ENCODE measurements around the gene SPTBN5.

Gene SPTBN5

DNA sequence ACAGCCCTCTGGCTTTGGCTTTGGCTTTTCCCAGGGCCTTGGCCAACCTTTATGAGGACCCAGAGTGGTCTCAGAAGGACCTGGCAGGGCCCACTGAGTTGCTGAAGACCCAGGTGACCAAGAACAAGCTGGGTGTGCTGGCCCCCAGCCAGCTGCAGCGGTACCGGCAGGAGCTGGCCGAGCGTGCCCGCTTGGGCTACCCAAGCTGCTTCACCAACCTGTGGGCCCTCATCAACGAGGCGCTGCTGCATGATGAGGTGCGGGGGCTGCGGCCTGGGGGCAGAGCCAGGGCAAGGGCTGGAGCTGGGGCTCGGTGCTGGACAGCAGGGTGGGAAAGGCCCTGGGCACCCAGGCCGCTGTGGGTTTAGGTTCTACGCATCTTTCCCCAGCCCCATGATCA, 49.0 kb downstream of the SPTBN5 start:
- no peak for DNase-seq (ENCODE audit: low read depth)

DNA sequence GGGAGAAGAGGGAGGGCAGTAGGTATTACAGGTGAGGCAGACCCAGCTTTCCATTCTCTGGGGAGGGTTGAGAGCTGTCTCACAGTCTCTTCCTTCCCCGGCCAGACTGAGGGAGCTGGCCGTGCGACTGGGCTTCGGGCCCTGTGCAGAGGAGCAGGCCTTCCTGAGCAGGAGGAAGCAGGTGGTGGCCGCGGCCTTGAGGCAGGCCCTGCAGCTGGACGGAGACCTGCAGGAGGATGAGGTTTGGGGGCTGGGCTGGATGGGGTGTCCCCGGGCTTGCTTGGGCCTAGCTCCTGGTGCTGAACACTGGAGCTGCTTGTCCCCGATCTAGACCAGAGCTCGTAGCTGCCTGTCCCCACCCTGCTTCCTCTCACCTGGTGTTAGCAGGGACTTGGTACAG, 50.3 kb downstream of the SPTBN5 start:
- no peak for DNase-seq (ENCODE audit: low read depth)

DNA sequence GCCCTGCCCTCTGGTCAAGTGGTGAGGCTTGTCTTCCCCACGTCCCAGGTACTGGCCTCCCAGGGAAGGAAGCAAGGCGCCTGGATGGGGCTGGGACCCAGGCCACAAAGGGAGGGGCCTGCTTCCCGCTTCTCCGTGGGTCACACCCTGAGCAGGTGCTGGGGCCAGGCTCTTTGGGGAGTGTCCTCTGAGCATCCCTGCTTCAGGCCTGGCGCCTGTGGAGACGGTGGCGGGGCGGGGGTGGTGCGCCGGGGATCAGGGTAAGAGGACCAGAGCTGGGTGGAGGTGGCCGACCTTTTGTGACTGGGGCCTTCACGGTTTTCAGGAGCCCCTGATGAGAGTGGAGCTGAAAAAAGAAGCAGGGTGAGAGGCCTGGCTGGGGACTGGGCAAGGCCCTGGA, 51.6 kb downstream of the SPTBN5 start:
- no peak for DNase-seq (ENCODE audit: low read depth)

DNA sequence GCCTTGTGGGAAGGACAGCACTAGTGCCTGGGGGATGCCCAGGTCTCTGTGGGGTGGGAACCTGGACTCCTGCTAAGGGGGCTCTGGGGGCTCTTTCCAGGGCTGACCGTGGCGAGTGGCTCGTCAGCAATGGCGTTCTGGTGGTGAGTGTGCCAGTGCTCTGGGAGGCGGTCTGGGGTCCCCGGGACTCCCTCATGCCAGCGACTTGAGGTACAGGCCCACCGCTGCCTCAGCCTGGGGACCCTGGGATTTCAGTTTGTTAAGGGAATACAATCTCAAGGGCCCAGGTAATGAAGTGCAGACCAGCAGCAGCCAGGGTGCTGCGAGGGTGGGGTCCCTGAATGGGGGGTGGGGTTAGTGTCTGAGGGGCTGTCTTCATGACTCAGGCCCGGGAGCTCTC, 52.7 kb downstream of the SPTBN5 start:
- DNase-seq (ENCODE audit: low read depth) = no peak

DNA sequence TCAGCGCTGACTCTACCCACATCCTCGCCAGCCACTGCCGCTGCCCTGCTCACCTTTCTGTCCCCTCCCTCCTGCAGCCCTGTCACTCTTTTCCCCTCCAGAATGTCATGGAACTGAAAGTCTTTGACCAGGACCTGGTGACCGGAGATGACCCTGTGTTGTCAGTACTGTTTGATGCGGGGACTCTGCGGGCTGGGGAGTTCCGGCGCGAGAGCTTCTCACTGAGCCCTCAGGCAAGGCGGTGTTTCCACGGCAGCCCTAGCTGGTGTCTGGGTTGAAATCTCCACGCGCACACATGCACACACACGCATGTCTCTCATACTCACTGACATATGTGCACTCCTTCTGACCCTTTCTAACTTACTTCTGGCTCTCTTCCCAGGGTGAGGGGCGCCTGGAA, 53.2 kb downstream of the SPTBN5 start:
- no peak for DNase-seq (ENCODE audit: low read depth)

DNA sequence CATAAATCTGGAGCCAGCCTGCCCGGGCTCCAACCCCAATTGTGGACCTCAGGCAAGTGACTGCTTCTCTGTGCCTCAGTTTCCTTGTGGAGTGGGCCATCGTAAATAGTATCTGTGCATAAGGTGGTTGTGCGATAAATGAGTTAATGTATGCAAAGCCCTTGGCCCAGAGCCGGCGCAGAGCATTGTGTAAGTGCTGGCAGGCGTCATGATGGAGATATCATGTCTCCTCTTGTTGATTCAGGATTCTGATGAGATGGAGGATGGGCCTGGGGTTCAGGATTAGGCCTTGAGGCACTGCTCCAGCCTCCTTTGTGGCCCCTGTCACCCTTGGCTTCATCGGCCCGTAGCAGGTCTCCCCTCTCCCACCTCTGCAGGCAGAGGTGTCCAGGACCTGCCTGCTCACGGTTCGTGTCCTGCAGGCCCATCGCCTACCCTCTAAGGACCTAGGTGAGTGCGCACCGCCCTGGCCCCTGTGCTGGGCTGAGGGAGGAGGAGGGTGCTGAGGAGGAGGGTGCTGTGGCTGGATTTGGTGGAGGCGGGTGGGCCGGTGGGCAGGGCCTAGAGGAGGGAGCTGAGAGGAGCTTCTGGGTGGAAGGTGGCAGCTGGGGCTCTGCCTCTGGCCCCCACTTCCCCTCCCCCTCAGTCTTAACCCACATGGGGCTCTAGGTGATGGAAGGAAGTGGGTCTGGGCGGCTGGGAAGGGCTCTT, 53.9 kb downstream of the SPTBN5 start:
- no peak for DNase-seq (ENCODE audit: low read depth)

DNA sequence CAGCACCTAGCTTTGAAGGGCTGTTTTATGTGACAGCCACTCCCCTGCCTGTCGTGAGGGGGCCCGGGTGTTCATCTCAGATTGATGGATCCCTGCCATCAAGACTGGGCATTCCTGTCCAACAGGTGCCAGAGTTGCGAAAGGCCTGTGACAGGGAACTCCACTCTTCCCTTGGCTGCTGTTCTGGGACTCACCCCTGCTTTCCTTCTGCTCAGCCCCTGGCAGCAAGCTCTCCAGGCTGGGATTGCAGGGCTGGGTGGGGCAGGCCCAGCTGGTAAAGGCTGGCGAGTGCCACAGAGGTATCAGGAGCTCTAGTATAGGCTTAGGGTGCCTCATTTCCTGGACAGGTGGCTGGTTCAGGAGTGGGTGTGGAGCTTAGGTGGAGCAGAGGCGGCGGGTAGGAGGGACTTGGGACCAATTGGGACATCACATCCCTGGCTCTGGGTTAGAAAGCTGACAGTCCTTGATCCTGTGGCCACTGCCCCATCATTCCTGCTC, 55.4 kb downstream of the SPTBN5 start, which contains the start of gene PLA2G4B:
TSS of gene PLA2G4B (plus strand) at position 448 of the 498 bp plus-strand sequence. CDS start 67 bp downstream, outside the sequence.
- DNase-seq (ENCODE audit: low read depth) = no peak

DNA sequence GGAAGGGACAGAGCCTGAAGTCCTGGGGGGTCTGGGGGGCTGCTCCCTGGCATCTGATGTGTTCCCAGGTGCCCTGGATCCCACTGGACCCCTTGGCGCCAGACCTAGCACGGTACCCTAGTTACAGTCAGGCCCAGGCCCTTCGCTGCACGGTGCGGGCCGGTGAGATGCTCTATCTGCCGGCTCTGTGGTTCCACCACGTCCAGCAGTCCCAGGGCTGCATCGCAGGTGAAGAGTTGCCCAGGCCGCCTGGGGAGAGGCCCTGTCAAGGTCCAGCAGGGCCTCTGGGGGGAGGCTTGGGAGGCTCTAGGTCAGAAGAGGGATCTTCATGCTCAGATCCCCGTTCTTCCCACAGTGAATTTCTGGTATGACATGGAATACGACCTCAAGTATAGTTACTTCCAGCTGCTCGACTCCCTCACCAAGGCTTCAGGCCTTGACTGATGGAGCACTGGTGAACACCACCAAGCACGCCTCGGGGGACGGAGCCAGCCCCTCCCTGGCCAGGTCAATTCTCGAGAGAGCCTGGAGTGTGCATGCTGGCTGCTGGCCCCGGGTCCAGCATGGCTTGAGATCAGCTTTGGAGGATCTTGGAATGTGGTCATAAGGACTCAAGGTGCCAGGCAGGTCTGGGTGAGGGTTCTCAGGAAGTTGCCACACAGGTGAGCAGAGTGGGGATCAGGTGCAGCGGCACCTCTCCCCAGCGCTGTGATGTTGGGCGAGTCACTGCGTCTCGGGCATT, 57.0 kb downstream of the SPTBN5 start:
- DNase-seq (ENCODE audit: low read depth) = no peak

DNA sequence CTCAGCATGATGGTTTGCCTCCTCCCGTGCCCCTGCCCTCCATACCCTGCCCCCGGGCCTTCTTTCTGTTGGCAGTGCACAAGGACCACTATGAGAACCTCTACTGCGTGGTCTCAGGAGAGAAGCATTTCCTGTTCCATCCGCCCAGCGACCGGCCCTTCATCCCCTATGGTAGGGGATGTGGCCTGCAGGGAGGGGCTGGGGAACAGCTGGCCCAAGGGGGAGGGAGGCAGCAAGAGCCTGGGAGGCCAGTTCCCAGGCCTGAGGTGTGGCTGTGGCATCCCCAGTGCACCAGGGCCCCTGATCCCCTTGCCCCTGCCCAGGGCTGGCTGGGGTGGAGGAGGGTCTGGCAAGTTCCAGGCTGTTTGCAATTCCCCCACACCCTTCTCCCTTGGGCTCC, 57.8 kb downstream of the SPTBN5 start:
- no peak for DNase-seq (ENCODE audit: low read depth)

DNA sequence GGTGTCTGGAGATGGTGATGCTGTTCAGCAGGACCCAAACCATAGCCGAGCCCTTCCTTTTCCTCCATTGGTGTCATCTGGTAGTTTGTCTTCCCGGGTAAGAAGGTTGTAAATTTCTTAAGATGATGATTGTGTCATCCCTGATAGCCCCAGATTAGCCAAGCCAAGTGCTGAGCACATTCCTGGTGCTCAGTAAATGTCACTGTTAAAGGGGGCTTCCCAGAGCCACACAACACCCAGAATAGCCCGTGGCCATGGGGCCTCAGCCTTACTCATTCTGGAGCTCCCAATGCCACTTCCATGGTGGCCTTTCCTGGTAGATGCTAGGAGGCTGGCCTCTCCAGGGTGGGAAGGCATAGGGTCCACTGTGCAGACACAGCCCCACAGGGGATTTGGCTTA, 59.8 kb downstream of the SPTBN5 start:
- no peak for DNase-seq (ENCODE audit: low read depth)

DNA sequence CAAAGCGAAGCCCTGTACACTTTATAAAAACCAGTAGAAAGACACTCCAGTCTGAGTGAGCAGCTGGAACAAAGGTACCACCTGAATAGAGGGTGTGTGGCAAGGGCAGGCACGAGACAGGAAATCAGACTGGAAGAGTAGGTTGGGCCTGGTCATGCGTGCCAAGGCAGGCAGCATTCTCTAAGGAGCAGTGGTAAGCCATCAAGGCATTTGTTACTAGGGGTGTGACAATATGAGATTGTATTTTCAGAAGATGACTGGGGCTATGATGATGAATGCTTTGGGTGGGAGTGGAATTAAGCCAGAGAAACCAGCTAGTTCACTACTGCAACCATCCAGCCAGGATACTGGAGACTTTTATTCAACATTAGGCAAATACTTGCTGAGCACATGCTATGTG, 61.0 kb downstream of the SPTBN5 start:
- no peak for DNase-seq (ENCODE audit: low read depth)

DNA sequence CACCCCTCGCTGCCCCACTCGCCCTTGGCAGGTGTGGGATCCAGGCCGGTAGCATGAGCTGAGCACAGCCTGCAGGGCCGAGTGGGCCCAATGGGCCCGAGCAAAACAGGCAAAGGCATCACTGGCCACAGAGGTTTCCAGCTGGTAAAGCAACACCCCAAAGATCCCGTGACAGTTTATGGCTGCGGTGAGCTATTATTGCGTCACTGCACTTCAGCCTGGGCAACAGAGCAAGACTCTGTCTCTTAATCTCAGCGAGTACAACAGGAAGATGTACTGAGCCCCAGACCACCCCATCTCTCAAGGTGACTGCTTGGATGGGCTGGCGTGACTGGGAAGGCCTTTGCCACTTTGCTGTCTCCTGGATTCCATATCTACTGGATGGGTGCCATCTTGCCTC, 61.6 kb downstream of the SPTBN5 start:
- no peak for DNase-seq (ENCODE audit: low read depth)

DNA sequence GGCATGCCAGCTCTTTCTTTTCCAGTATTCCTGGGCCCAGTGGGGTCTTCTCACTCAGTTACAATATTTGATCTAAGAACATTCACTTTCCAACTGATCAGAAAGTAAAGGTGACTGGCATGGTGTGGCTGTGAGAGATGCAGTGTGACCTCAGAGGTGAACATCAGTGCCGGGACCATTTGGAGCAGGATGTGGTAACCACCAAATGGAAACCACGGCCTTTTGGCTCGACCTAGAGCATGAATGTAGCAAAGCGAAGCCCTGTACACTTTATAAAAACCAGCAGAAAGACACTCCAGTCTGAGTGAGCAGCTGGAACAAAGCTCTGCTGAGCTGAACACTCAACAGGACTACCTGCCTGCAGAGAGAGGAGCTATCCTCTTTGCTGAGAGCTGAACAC, 62.6 kb downstream of the SPTBN5 start:
- DNase-seq (ENCODE audit: low read depth) = peak; percentile 35

DNA sequence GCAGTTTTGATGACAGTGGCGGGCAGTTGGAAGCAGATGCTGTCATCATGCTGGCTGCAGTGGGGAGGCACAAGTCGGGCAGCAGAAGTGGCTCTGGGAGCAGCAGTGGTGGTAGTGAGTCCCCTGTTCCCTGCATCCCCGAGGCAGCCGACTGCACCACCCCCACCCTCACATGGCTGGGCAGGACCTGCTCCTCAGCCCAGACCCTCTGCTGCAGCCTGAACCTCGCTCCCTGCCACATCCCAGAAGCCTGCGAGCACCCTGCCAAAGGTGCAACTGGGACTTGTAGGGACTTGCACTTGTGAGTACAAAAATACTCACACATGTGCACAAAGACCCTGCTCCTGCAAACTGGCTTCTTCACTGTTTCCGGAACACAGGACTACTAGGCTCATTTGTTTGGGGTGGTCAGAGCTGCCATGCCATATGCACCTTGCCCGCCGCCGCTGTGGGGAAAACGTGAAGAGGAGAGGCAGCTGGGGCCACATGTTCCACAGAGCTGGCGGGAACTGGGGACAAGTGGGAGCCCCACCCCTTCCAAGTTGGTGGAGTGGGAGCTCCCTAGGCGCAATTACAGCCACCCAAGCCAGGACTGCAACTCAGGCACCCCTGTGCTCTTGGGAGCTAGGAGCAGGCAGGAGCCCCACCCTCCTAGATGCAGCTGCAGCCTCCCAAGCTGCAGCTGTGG, 63.8 kb downstream of the SPTBN5 start:
- no peak for DNase-seq (ENCODE audit: low read depth)

DNA sequence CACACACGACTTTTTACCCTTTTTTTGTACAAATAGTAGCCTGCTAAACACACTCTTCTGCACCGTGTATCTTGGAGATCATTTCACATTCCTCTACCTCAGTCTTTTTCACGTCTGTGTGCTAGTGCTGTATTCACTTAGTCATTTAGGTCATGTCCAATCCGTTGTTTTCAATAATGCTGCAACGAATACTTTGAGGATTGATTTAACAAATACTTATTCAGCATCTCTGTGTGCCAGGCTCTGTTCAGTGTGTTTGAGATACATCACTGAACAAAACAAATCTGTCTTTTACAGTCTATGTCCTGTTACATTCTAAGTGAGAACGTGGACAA, 65.1 kb downstream of the SPTBN5 start:
- no peak for DNase-seq (ENCODE audit: low read depth)

DNA sequence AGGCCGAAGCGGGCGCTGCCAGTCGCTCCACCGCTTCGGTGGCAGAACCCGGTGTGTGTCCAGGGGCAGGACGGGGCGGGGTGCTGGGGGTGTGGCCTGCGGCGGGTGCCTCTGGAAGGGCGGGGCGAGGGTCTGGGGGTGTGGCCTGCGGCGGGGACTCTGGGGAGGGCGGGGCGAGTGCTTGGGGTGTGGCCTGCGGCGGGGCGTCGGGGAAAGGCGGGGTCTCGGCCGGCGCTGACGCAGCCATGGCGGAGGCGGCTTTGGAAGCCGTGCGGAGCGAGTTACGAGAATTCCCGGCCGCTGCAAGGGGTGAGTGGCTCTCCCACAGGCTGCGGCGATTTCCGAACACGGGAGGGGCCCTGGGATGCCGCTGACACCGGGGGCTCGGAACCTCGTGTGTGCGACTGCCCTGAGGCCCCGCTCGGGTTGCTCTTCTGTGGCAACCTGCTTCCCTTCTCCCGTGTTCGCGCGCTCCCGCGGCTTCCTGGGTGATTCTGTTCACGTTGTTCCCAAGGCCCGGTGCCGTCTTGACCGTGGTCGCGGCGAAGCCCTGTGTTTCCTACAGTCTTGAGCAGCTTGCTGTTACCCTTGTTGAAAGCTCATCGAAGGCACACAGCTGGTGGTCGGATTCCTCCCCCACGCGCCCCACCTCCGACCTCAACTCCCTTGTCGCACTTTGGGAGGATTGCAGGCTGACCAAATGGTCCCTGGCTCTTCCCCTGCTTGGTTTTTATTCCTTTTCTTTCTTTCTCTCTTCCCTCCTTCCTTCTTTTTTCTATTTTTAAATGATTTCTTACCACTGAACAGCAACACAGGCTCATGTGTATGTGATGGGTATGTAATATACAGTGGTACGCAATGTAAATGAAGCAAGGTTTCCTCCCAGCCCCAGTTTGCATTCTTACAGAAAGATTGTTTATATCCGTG, 65.7 kb downstream of the SPTBN5 start, which contains the start of gene JMJD7:
TSS of gene JMJD7 (plus strand) at position 213 of the 927 bp plus-strand sequence. CDS start at position 246, 33 bp downstream.
- DNase-seq (ENCODE audit: low read depth) = peak; percentile 93

DNA sequence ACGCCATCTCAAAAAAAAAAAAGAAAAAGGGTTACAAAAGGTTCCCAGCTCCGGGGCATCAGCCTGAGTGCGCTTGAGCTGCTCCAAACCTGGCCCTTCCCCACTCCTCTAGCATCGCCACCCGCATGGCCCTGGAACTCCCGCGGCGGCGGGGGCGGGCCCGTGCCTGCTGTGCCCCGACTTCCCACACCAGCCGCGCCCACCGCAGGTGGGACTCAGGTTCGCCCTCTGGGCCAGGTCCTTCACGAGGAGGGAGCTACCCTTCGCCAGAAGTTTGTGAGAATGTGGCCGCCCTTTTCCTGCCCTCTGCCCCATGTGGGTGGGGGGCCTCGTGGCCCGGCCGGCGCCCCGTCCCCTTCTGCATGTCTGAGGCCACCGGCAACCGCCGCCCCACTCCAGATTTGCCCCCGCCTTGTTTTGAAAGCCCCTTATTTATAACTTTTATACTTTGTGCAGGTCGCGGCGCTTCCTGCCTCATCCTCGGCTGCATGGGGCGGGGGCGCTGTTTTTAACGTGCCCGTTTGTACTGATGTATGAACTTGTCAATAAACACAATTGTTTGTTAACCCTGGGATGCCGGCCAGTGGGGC, 66.5 kb downstream of the SPTBN5 start:
- DNase-seq (ENCODE audit: low read depth) = no peak

DNA sequence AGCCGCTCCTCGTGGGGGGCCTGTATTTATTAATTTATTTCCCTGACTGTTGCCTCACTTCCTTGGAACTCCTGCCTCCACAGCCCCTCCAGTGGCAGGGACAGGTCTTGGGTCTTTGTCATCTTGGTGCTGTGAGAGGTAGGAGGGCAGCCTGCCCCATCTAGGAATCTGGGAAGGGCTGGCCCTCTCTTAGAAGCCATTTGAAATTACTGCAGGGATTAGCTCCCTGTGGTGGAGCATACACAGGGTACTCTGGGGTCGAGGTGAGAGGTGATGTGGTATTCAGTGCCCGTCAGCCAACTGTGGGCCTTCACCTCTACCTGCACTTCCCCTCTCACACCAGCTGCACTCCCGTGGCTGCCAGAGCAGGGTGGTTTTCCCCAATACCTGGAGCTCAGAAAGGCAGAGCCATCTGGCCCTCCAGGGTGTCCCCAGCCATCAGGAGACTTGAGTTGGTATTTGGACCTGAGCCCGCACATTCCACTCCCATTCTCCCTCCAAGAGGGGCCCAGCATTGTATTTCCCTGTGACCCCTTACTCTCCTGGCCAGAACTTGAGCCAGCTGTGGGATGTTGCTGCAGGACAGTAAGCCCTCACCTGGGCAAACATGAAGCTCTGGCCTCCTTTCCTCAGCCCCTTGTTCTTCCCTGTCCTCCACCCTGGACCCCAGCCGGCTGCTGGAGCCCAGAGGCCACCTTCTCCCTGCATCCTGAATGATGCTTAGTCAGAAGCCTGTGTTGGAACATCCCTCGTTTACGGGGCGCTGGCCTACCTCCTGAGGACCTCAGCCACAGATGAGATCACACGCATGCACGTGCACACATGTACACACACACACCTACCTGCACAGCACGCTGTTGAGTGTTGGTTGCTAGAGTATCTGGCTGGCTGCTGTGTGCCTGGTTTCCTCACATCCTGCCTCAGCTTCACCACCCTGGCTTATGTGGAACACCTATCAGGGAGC, 68.0 kb downstream of the SPTBN5 start:
- DNase-seq (ENCODE audit: low read depth) = no peak

DNA sequence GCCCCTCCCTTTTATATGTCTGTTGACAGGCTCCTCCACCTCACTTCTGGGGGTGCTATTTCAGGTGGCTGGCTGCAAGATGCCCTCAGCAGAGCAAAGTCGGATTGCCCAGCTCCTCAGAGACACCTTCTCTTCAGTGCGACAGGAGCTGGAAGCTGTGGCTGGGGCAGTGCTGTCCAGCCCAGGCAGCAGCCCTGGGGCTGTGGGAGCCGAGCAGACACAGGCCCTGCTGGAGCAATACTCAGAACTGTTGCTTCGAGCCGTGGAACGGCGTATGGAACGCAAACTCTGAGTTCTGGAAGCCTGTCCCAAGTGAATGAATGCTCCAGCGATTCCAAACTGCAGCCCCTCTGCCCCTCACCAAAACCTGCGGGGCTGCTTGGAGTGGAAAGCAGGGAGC, 68.7 kb downstream of the SPTBN5 start:
- DNase-seq (ENCODE audit: low read depth) = no peak

DNA sequence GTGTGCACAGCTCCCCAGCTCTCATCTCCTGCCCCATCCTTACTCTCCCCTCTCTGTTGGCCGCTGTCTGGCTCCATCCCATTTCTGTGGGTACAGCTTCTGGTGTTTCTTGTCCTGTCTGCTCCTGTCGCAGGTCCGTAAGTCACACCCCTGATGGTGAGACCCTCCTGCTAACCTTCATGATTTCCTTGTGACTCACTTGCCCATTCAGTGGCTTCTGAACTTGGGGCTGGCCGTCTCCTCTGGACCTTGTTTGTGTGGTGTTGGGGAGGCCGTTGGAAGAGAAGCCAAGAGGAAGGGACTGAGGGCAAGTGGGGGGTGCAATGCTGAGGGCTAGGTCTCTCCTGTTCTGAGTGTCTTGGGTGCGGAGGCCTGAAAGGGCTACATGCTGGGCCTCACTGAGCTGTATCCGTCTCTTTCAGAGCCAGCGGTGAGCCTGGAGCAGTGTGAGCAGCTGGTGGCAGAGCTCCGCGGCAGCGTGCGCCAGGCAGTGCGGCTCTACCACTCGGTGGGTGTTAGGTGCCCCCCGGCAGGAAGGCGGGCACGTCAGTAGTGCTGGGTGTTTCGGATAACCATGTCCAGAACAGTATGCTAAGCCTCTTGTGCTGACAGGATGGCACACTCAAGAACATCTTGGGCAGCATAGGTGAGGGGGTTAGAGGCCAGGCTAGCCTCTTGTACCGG, 69.6 kb downstream of the SPTBN5 start:
- no peak for DNase-seq (ENCODE audit: low read depth)
